ENCODE measurements around the gene PPP1R11.
A peak's percentile ranks its signal among the peaks of the same experiment; 100 is the strongest.

Gene PPP1R11

GRCh38 chr6:30043744-30044143 lies 23.3 kb upstream of the PPP1R11 start:
- H3K27ac Mint-ChIP-seq, result no peak overlapping the region

DNA sequence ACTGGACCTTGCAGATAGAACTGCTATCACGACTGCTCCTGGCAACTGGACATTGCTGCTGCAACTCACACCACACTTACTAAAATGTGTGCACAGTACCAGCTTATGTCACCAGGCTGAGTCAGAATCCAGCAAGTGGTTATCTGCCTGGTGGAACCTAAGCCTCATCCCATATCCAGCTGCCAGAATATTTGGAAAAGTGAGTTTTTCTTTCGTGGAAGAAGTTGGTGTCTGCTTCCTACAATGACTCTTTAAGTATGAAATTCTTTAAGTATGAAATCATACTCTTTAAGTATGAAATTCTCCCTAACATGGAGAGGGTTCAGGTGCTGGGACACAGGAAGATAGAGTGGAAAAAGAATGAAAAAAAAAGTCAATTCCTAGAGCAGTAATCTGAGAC lies 22.4 kb upstream of the PPP1R11 start:
- DNase-seq (no peak), ATAC-seq (no peak)
- Mint-ChIP-seq H3K36me3 (ENCODE audit: low read depth) (no peaks in the 10 kb centered on the region), H3K27ac (no peak overlapping the region), H3K9me3 (no peaks in the 10 kb centered on the region), H3K4me1 (peaks cover 21% of the 10 kb centered on the region), H3K4me3 (no peak overlapping the region), H3K27me3 (no peaks in the 10 kb centered on the region)

More at GRCh38 chr6:30043744-30044143, 23.3 kb upstream of the PPP1R11 start:
- ATAC-seq (no peak), DNase-seq (no peak)
- Mint-ChIP-seq H3K9me3 (no peaks in the 10 kb centered on the region), H3K36me3 (ENCODE audit: low read depth) (no peaks in the 10 kb centered on the region), H3K4me1 (peaks cover 21% of the 10 kb centered on the region), H3K4me3 (no peak overlapping the region), H3K27me3 (no peaks in the 10 kb centered on the region)

- no peak overlapping the region for H3K27ac Mint-ChIP-seq
- no peaks in the 10 kb centered on the region for H3K9me3 Mint-ChIP-seq
- no peaks in the 10 kb centered on the region for H3K27me3 Mint-ChIP-seq
- no peaks in the 10 kb centered on the region for H3K36me3 Mint-ChIP-seq (ENCODE audit: low read depth)
- ATAC-seq (no peak), DNase-seq (no peak)
- H3K4me3 Mint-ChIP-seq, result no peak overlapping the region
- H3K4me1 Mint-ChIP-seq, result peaks cover 21% of the 10 kb centered on the region
Observed at GRCh38 chr6:30047220-30047619, 19.8 kb upstream of the PPP1R11 start.

DNA sequence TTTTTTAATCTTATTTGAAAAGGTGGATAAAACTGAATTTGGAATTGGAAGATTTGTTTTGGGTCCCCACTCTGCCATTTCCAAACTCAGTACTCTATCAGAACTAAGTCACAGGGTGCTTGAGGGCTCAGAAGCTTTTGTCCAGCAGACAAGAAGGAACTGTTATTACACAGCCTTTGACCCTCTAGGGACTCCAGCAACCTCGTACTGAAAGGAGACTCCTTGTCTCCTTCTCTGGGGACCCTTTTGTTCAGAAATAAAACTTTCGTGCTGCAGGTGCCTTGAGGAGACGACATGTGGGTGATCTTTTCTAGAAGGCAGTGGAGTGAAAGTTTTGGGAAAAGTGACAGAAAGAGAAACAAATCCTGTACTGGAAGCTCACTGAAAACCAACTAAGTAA lies 13.3 kb upstream of the PPP1R11 start:
- H3K4me1 Mint-ChIP-seq, result no peaks in the 10 kb centered on the region
- no peak overlapping the region for H3K27ac Mint-ChIP-seq
- no peak for ATAC-seq
- no peak for DNase-seq
- no peaks in the 10 kb centered on the region for H3K27me3 Mint-ChIP-seq
- no peak overlapping the region for H3K4me3 Mint-ChIP-seq
- H3K36me3 Mint-ChIP-seq (ENCODE audit: low read depth), result peaks cover 6% of the 10 kb centered on the region
- H3K9me3 Mint-ChIP-seq, result no peaks in the 10 kb centered on the region

DNA sequence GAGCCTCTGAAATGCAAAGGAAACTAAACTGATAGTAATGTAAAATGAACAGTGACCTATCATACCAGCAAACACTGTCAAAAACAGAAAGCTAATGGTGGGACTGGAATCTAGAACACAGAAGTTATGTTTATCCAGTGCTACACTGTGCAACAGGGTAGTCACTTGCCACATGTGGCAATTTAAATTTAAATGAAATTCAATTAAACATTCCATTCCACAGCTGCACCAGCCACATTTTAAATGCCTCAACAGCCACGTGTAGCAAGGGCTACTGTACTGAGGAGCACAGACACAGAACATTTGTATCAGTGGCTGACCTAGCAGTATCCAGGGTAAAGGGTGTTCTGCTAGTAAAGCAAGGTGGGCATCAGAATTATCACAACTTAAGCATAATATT lies 11.5 kb upstream of the PPP1R11 start:
- peaks cover 12% of the 10 kb centered on the region for H3K4me1 Mint-ChIP-seq
- ATAC-seq, result no peak

DNA sequence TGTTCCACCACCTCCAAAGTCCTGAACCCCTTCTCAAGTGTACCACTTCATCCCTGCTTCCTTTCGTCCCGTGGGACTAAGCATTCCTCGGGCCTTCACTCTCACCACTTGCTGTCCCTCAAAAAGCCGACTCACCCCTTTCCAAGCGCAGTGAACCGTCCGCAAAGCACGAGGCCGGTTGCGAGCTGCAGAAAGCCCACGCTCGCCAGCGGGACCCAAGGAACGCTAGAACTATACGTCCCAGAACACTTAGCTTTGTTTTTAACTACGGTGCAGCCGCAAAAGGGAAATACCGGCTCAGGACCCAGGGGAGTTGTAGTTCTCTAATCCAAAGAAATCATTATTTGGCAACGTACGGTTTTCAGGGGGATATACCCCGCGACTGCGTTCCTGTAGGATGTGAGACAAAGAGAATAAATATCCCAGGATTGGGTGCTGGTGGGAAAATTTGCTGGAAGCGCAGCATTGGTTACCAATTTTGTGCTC lies 6.3 kb upstream of the PPP1R11 start:
- peaks cover 38% of the 10 kb centered on the region for H3K36me3 Mint-ChIP-seq (ENCODE audit: low read depth)
- peaks cover 36% of the 10 kb centered on the region for H3K4me1 Mint-ChIP-seq
- peak overlapping the region; percentile 98 for H3K4me3 Mint-ChIP-seq
- H3K9me3 Mint-ChIP-seq, result peaks cover 7% of the 10 kb centered on the region
- no peaks in the 10 kb centered on the region for H3K27me3 Mint-ChIP-seq
- DNase-seq (peak; percentile 44), ATAC-seq (no peak)
- peak overlapping the region; percentile 93 for H3K27ac Mint-ChIP-seq

More for the DNA sequence above, 11.5 kb upstream of the PPP1R11 start:
- Mint-ChIP-seq H3K9me3 (no peaks in the 10 kb centered on the region), H3K36me3 (ENCODE audit: low read depth) (peaks cover 6% of the 10 kb centered on the region), H3K27ac (no peak overlapping the region), H3K27me3 (no peaks in the 10 kb centered on the region), H3K4me3 (no peak overlapping the region)
- DNase-seq, result no peak

- H3K36me3 Mint-ChIP-seq (ENCODE audit: low read depth), result peaks cover 38% of the 10 kb centered on the region
- no peaks in the 10 kb centered on the region for H3K27me3 Mint-ChIP-seq
- ATAC-seq (peak; percentile 96), DNase-seq (peak; percentile 84)
- peaks cover 43% of the 10 kb centered on the region for H3K4me1 Mint-ChIP-seq
- peak within 1 kb of the TSS; percentile 93 for H3K27ac Mint-ChIP-seq
- peaks cover 7% of the 10 kb centered on the region for H3K9me3 Mint-ChIP-seq
- peak within 1 kb of the TSS; percentile 98 for H3K4me3 Mint-ChIP-seq
Observed at GRCh38 chr6:30061092-30061857, 5.7 kb upstream of the PPP1R11 start, which contains the start of gene POLR1H. TSS of gene POLR1H (plus strand) at chr6:30061265. CDS start at chr6:30061525, 260 bp downstream.

GRCh38 chr6:30061858-30062458 lies 5.0 kb upstream of the PPP1R11 start:
- peaks cover 38% of the 10 kb centered on the region for H3K36me3 Mint-ChIP-seq (ENCODE audit: low read depth)
- DNase-seq, result no peak
- peak overlapping the region; percentile 98 for H3K4me3 Mint-ChIP-seq
- peak overlapping the region; percentile 93 for H3K27ac Mint-ChIP-seq
- no peaks in the 10 kb centered on the region for H3K27me3 Mint-ChIP-seq
- peaks cover 47% of the 10 kb centered on the region for H3K4me1 Mint-ChIP-seq
- ATAC-seq, result peak; percentile 30
- peaks cover 7% of the 10 kb centered on the region for H3K9me3 Mint-ChIP-seq

- DNase-seq, result no peak
- H3K27ac Mint-ChIP-seq, result peak overlapping the region; percentile 93
- no peaks in the 10 kb centered on the region for H3K27me3 Mint-ChIP-seq
- H3K4me1 Mint-ChIP-seq, result peaks cover 52% of the 10 kb centered on the region
- peaks cover 7% of the 10 kb centered on the region for H3K9me3 Mint-ChIP-seq
- peak overlapping the region; percentile 98 for H3K4me3 Mint-ChIP-seq
- no peak for ATAC-seq
- H3K36me3 Mint-ChIP-seq (ENCODE audit: low read depth), result peaks cover 37% of the 10 kb centered on the region
Observed at GRCh38 chr6:30062471-30063178, 4.4 kb upstream of the PPP1R11 start.

DNA sequence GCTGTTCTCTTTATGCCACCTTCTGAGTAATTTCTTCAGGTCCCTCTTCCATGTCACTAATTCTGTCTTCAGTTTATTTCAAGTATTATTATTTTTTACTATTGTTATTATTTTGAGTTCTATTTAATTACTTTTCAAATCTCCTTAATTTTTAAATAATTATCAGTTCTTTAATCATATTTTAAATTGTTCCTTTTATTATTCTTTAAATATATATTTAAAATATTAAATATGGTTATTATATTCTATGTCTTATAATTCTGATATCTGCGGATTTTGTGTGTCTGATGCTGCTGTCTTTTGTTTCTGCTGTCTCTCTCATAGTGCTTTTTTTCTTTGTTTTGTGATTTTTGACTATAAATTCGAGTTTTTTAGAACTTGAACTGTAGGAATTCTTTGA lies 3.7 kb upstream of the PPP1R11 start:
- H3K27me3 Mint-ChIP-seq, result no peaks in the 10 kb centered on the region
- H3K4me3 Mint-ChIP-seq, result peak overlapping the region; percentile 98
- no peak for ATAC-seq
- H3K4me1 Mint-ChIP-seq, result peaks cover 59% of the 10 kb centered on the region
- peak overlapping the region; percentile 84 for H3K27ac Mint-ChIP-seq
- no peak for DNase-seq
- H3K36me3 Mint-ChIP-seq (ENCODE audit: low read depth), result peaks cover 38% of the 10 kb centered on the region
- peaks cover 7% of the 10 kb centered on the region for H3K9me3 Mint-ChIP-seq

GRCh38 chr6:30066082-30066481 lies 916 bp upstream of the PPP1R11 start:
- peaks cover 9% of the 10 kb centered on the region for H3K27me3 Mint-ChIP-seq
- peaks cover 55% of the 10 kb centered on the region for H3K4me1 Mint-ChIP-seq
- peak overlapping the region; percentile 94 for H3K27ac Mint-ChIP-seq
- peak overlapping the region; percentile 95 for H3K4me3 Mint-ChIP-seq
- DNase-seq (no peak), ATAC-seq (no peak)
- peaks cover 7% of the 10 kb centered on the region for H3K9me3 Mint-ChIP-seq
- peaks cover 58% of the 10 kb centered on the region for H3K36me3 Mint-ChIP-seq (ENCODE audit: low read depth)

- H3K9me3 Mint-ChIP-seq, result peaks cover 7% of the 10 kb centered on the region
- H3K27ac Mint-ChIP-seq, result peak overlapping the region; percentile 94
- peak overlapping the region; percentile 95 for H3K4me3 Mint-ChIP-seq
- ATAC-seq (no peak), DNase-seq (no peak)
- peaks cover 47% of the 10 kb centered on the region for H3K36me3 Mint-ChIP-seq (ENCODE audit: low read depth)
- H3K27me3 Mint-ChIP-seq, result peaks cover 21% of the 10 kb centered on the region
- H3K4me1 Mint-ChIP-seq, result peaks cover 51% of the 10 kb centered on the region
Observed at GRCh38 chr6:30067460-30068139, 602 bp downstream of the PPP1R11 start.

DNA sequence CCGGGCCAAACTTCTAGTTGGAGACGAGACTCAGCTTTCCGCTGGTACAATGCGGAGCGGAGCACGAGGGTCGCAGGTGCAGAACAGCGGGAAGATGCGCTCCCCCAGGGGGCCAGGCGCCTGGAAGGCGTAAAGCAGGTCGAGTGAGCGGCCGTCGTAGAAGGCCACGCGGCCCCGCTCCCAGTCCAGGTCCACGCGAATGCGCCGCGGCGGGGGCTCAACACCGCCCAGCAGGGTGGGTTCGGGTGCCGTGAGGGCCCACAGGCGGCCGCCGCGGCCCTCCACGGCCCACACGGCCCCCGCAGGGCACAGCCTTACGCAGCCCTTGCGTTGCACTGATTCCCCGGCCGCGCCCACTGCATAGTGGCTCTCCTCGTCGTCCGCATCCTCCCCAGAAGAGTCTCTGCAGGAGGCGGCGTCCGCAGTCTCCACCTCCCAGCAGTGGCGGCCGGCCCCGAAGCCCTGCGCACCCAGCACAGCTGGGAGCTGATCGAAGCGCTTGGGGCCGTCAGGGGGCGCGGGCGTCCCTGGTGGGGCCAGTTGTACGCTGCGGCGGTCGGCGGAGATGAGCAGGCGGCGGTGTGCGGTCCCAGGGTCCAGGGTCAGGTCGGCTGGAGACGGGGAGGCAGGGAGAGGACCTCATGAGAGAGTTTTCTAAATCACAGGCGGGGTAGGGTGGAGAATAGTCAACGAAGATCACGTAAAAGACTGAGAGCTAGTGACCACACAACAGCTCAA lies 4.3 kb downstream of the PPP1R11 start:
- DNase-seq (peak; percentile 25), ATAC-seq (no peak)
- H3K9me3 Mint-ChIP-seq, result no peaks in the 10 kb centered on the region
- no peak overlapping the region for H3K27ac Mint-ChIP-seq
- peaks cover 47% of the 10 kb centered on the region for H3K4me1 Mint-ChIP-seq
- H3K36me3 Mint-ChIP-seq (ENCODE audit: low read depth), result peaks cover 26% of the 10 kb centered on the region
- H3K27me3 Mint-ChIP-seq, result peaks cover 55% of the 10 kb centered on the region
- H3K4me3 Mint-ChIP-seq, result no peak overlapping the region

DNA sequence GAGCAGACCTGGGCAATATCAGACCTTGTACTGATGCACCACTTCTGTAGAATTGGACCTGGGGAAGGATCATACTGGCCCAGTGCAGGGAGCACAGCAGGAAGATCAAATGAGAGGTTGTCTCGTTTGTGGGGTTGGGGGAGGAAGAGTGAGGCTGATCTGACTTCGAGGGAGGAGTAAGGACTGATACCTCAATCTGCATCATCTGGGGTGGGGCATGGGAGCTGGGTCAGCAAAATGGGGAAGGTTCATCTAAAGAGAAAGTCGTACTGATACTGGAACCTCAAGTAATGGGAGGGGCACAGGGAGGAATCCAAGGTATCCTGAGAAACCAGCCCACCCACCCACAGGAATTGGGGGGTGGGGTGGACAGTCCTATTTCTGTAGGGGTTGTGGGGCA lies 4.9 kb downstream of the PPP1R11 start:
- Mint-ChIP-seq H3K4me1 (peaks cover 48% of the 10 kb centered on the region), H3K27me3 (peaks cover 61% of the 10 kb centered on the region), H3K4me3 (no peak overlapping the region), H3K27ac (no peak overlapping the region), H3K36me3 (ENCODE audit: low read depth) (peaks cover 25% of the 10 kb centered on the region), H3K9me3 (no peaks in the 10 kb centered on the region)
- no peak for ATAC-seq
- no peak for DNase-seq

Data from activated naive CD8-positive, alpha-beta T cell treated with anti-CD3 and anti-CD28 coated beads, Interleukin-2, amount 50 U/mL, for 24 hours (primary cell).